Measurements from ENCODE around the gene LRRC36.

GRCh38 chr16:67397036-67397801 is 70.6 kb downstream of the LRRC36 start:
- TF ChIP-seq POLR2A (IDR thresholded peaks at IDR 0.05): no peak
- TF ChIP-seq, protein P1, sequence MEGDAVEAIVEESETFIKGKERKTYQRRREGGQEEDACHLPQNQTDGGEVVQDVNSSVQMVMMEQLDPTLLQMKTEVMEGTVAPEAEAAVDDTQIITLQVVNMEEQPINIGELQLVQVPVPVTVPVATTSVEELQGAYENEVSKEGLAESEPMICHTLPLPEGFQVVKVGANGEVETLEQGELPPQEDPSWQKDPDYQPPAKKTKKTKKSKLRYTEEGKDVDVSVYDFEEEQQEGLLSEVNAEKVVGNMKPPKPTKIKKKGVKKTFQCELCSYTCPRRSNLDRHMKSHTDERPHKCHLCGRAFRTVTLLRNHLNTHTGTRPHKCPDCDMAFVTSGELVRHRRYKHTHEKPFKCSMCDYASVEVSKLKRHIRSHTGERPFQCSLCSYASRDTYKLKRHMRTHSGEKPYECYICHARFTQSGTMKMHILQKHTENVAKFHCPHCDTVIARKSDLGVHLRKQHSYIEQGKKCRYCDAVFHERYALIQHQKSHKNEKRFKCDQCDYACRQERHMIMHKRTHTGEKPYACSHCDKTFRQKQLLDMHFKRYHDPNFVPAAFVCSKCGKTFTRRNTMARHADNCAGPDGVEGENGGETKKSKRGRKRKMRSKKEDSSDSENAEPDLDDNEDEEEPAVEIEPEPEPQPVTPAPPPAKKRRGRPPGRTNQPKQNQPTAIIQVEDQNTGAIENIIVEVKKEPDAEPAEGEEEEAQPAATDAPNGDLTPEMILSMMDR (IDR thresholded peaks at IDR 0.05): no peak
- no peak for TF ChIP-seq EP300 (IDR thresholded peaks at IDR 0.05)

All from tibial nerve (tissue), 4 donors.